GM23248 (cell line): Measurements from ENCODE around the gene HDC.

Source experiments
- EZH2 ChIP-seq: fragments of 200-600 bp; sonication (generic); IDR thresholded peaks from 2 replicates; pipeline ENCODE4 v1.6.1; 2018; ENCODE audit warnings: antibody characterized with exemption, mild to moderate bottlenecking; ENCODE audit not compliant: insufficient read depth, poor library complexity, severe bottlenecking
- EZH2phosphoT487 ChIP-seq: fragments of 200-600 bp; sonication (generic); IDR thresholded peaks from 2 replicates; pipeline ENCODE4 v1.6.1; 2018; ENCODE audit warnings: antibody characterized with exemption, moderate library complexity, mild to moderate bottlenecking, low read depth; ENCODE audit not compliant: insufficient read depth

GRCh38 chr15:50312636-50313035 is 47.1 kb upstream of the HDC start:
- TF ChIP-seq EZH2 (no peak), EZH2phosphoT487 (no peak)
